Uterus (tissue), 4 donors: ENCODE measurements around the gene PRSS33. TPM values are rescaled to one million over a fixed set of nuclear protein-coding genes. Genes with fewer than 3 reads are reported as not detected.

Source experiments
- DNase-seq, 2 donors: peaks; one replicate each; pipeline ENCODE4 v3.0.0-alpha.2; 2019 to 2020
- H3K27ac ChIP-seq, 2 donors: fragments of 200-600 bp; sonication (generic); 1 replicate in 1 of 2; 2 replicates in 1 of 2; pipeline ENCODE4 v1.5.1; 2016 to 2018
- H3K27me3 ChIP-seq, 2 donors: fragments of 200-600 bp; sonication (generic); one replicate each; pipeline ENCODE4 v1.5.1; 2018 to 2019; ENCODE audit warnings: control low read depth in 1 of 2
- H3K36me3 ChIP-seq, 2 donors: fragments of 200-600 bp; sonication (generic); one replicate each; pipeline ENCODE4 v1.5.1; 2019; ENCODE audit warnings: control low read depth in 1 of 2
- H3K4me1 ChIP-seq, 2 donors: fragments of 200-600 bp; sonication (generic); one replicate each; pipeline ENCODE4 v1.5.1; 2018 to 2019; ENCODE audit warnings: control low read depth in 1 of 2
- H3K4me3 ChIP-seq, 2 donors: fragments of 200-600 bp; sonication (generic); 1 replicate in 1 of 2; 2 replicates in 1 of 2; pipeline ENCODE4 v1.5.1; 2018 to 2019; ENCODE audit warnings: mild to moderate bottlenecking in 1 of 2
- H3K9me3 ChIP-seq, 2 donors: fragments of 200-600 bp; sonication (generic); one replicate each; pipeline ENCODE4 v1.5.1; 2019; ENCODE audit warnings: control low read depth in 1 of 2
- POLR2A ChIP-seq, 2 donors: fragments of 450-650 bp; IDR thresholded peaks; one replicate each; pipeline ENCODE4 v1.6.1; 2016; ENCODE audit warnings: antibody characterized with exemption in 2 of 2, mild to moderate bottlenecking in 1 of 2, moderate library complexity in 1 of 2
- intact Hi-C: fragments of 100-400 bp; cut with DNase I; formaldehyde crosslinking; loops from one replicate; pipeline ENCODE4 v1.15.1; 2023; ENCODE audit warnings: low total_unique reads
- total RNA-seq, 4 donors: library from RNA; depleted of rRNA in 3 of 4; stranded (reverse); fragments of >200 nt in 3 of 4; gene quantifications; one replicate each; pipeline versions ENCODE4 v1.1.0 to v1.2.4, GENCODE V29; 2014 to 2023
- TF ChIP-seq, protein P1 (sequence below), 4 experiments: fragments of 200-600 bp in 2 of 4; fragments of 450-650 bp in 2 of 4; sonication (generic) in 2 of 4; IDR thresholded peaks; one replicate each; pipeline ENCODE4 v1.5.1; 2016 to 2019; ENCODE audit warnings: antibody characterized with exemption in 4 of 4, mild to moderate bottlenecking in 2 of 4, moderate library complexity in 1 of 4
- donor health status: DM: yes; HTN: yes; CAD: no.

PRSS33 gene
- total RNA-seq, 4 donors from 2014 or later, result 0.21 TPM; not detected in 3

DNA sequence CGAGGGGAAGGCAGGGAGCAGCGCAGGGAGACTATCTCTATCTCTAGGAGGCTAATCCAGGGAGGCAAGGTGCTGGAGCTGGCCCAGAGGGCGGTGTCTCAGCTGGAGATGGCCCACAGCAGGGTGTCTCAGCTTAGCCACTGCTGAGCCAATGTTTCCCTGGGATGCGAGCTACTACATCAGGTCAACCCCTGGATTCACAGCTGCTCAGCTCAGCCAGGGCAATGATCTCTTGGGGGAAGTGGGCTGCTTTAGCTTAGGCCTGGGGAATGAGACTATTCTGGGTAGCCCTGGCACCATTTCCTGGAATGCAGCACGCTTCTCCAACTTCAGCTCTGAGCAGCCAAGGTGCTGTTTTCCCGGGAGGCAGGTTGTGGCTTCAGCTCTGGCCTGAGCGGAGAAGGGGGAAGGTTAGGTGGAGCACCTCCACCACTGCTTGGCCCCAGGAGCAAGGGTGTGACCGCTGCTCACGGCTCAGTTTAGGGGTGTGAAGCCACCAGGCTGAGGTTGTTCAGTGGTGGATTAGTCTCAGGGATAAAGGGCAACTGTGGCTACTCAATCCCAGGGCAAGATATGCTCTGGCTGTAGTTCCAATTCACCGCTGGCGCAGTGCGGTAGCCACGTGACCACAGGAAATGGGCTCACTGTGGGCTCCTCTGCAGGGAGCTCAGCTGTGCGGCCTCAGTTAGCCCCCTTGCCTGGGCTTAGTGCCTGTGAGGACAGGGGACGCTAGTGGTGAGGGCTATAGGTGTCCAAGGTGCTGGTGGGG lies 24.5 kb upstream of the PRSS33 start:
- TF ChIP-seq, protein P1, sequence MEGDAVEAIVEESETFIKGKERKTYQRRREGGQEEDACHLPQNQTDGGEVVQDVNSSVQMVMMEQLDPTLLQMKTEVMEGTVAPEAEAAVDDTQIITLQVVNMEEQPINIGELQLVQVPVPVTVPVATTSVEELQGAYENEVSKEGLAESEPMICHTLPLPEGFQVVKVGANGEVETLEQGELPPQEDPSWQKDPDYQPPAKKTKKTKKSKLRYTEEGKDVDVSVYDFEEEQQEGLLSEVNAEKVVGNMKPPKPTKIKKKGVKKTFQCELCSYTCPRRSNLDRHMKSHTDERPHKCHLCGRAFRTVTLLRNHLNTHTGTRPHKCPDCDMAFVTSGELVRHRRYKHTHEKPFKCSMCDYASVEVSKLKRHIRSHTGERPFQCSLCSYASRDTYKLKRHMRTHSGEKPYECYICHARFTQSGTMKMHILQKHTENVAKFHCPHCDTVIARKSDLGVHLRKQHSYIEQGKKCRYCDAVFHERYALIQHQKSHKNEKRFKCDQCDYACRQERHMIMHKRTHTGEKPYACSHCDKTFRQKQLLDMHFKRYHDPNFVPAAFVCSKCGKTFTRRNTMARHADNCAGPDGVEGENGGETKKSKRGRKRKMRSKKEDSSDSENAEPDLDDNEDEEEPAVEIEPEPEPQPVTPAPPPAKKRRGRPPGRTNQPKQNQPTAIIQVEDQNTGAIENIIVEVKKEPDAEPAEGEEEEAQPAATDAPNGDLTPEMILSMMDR (IDR thresholded peaks at IDR 0.05), result no peak
- TF ChIP-seq POLR2A (IDR thresholded peaks at IDR 0.05), result no peak
- Histone ChIP-seq H3K9me3 (no peaks in the 10 kb centered on the region), H3K4me3 (no peak overlapping the region), H3K27ac (no peak overlapping the region), H3K36me3 (no peaks in the 10 kb centered on the region), H3K4me1 (no peaks in the 10 kb centered on the region), H3K27me3 (no peaks in the 10 kb centered on the region)
- intact Hi-C loops, result no loop called here
- DNase-seq, result no peak

GRCh38 chr16:2810651-2811050 lies 23.3 kb upstream of the PRSS33 start:
- H3K4me1 ChIP-seq, result no peaks in the 10 kb centered on the region
- intact Hi-C loops, result no loop called here
- no peaks in the 10 kb centered on the region for H3K36me3 ChIP-seq
- no peaks in the 10 kb centered on the region for H3K27me3 ChIP-seq
- no peaks in the 10 kb centered on the region for H3K9me3 ChIP-seq
- no peak overlapping the region for H3K4me3 ChIP-seq
- H3K27ac ChIP-seq, result no peak overlapping the region
- DNase-seq, result no peak
- no peak for TF ChIP-seq POLR2A (IDR thresholded peaks at IDR 0.05)
- TF ChIP-seq, protein P1 (IDR thresholded peaks at IDR 0.05), result no peak

DNA sequence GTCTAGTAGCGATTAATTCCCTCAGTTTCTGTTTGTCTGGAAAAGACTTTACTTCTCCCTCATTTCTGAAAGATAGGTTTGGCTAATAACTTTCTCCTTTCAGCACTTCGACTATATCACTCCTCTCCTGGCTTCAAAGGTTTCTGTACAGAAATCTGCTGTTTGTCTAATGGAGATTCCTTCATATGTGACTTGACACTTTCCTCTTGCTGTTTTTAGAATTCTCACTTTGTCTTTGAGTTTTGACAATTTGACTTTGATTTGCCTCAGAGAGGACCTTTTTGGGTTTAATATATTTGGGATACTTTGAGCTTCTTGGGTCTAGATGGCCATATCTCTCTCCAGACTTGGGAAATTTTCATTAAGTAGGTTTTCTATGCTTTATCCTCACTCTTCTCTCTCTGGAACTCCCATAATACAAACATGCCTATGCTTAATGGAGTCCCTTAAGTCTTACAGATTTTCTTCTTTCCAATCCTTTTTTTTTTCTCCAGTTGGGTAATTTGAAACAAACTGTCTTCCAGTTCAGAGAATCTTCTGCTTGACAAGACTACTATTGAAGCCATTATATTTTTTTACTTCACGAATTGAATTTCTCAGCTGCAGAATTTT lies 21.9 kb upstream of the PRSS33 start:
- peaks cover 0 to 1% of the 10 kb centered on the region in 2 donors for H3K9me3 ChIP-seq
- H3K36me3 ChIP-seq, result no peaks in the 10 kb centered on the region
- H3K27me3 ChIP-seq, result no peaks in the 10 kb centered on the region
- H3K4me3 ChIP-seq, result no peak overlapping the region
- TF ChIP-seq, protein P1 (IDR thresholded peaks at IDR 0.05), result no peak
- TF ChIP-seq POLR2A (IDR thresholded peaks at IDR 0.05), result no peak
- no peak overlapping the region for H3K27ac ChIP-seq
- H3K4me1 ChIP-seq, result no peaks in the 10 kb centered on the region
- no peak for DNase-seq
- intact Hi-C loops, result no loop called here

DNA sequence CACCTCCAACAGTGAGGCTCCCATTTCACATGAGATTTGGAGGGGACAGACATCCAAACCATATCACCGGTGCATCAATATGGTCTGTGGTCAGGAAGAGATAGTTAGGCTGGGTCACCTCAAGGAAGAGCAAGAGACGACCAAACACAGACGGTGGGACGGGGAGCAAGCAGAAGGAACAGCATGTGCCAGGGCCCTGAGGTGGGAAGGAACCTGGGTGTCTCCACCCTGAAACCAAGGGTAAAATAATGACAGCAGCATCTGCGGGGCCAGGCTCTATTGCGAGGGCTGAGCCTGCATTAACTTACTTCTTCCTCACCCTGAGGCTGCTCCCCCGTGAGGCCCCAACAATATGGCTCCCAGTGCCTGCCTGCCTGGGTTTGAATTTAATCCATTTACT lies 20.8 kb upstream of the PRSS33 start:
- Histone ChIP-seq H3K4me1 (no peaks in the 10 kb centered on the region), H3K4me3 (no peak overlapping the region), H3K27me3 (no peaks in the 10 kb centered on the region), H3K36me3 (no peaks in the 10 kb centered on the region), H3K9me3 (peaks cover 0 to 10% of the 10 kb centered on the region in 2 donors), H3K27ac (no peak overlapping the region)
- intact Hi-C loops, result no loop called here
- no peak for TF ChIP-seq POLR2A (IDR thresholded peaks at IDR 0.05)
- TF ChIP-seq, protein P1 (IDR thresholded peaks at IDR 0.05), result no peak
- DNase-seq, result no peak

DNA sequence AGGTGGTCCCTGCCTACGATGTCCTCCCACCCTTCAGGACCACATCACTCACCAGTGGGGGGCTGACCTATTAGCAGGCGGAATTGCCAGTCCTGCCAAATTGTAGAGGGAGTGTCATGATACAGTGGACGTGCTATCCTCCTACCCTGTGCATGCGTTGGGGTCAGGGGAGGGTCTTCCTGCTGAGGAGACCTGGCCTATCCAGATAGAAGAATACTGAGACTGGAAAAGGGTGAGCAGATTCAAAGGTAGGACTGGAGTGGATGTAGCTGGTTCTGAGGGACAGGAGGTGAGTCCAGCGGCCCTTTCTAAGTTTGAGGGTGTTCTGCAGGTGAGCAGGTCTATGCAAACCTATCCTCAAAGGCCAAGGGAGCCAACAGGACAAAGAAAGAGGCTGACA lies 18.9 kb upstream of the PRSS33 start:
- H3K27me3 ChIP-seq, result no peaks in the 10 kb centered on the region
- H3K27ac ChIP-seq, result no peak overlapping the region
- no peaks in the 10 kb centered on the region for H3K36me3 ChIP-seq
- DNase-seq, result no peak
- no peaks in the 10 kb centered on the region for H3K4me1 ChIP-seq
- peaks cover 0 to 10% of the 10 kb centered on the region in 2 donors for H3K9me3 ChIP-seq
- H3K4me3 ChIP-seq, result no peak overlapping the region
- intact Hi-C loops, result no loop called here
- TF ChIP-seq, protein P1 (IDR thresholded peaks at IDR 0.05), result no peak
- no peak for TF ChIP-seq POLR2A (IDR thresholded peaks at IDR 0.05)
